Activated gamma-delta T cell (primary cell): Measurements from ENCODE around the gene IZUMO1.
"Not testable (repeated sequence)": the region's sequence is repeated elsewhere in the genome, so short reads cannot be mapped to it uniquely, and the experiment has no call there.

ENCODE experiments used
- DNase-seq: peaks from one replicate; lab custom pipeline; 2025; lab: John Stamatoyannopoulos, UW

The IZUMO1 gene

GRCh38 chr19:48737360-48737998 lies 9.2 kb downstream of the IZUMO1 start:
- DNase-seq: no peak

DNA sequence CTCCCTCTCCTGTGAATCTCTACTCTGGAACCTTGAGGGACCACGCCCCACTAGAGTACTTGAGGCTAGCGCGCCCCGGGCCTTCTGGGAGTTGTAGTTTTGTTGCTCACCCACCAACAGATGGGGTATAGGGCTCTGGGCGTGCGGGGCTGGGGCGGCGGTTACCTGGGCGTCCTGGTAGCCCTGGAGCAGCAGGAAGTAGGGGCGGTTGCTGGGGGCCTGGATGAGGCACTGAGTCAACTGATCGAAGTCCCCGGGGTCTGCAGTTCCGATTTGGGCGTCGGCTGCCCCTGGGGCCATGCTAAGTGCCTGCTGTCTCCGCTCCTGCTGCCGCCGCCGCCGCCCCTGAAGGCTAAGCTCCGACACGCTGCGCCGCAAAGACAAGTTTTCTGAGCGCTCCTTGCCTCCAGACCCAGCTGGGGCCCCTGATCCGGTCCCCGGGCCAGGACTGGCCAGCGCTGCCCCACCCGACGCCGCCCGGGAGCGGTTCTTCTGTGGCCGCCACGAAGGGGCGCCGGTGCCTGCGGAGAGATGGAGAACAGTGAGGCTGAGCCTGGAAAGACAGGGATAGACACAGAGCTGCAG lies 11.6 kb downstream of the IZUMO1 start:
- no peak for DNase-seq

DNA sequence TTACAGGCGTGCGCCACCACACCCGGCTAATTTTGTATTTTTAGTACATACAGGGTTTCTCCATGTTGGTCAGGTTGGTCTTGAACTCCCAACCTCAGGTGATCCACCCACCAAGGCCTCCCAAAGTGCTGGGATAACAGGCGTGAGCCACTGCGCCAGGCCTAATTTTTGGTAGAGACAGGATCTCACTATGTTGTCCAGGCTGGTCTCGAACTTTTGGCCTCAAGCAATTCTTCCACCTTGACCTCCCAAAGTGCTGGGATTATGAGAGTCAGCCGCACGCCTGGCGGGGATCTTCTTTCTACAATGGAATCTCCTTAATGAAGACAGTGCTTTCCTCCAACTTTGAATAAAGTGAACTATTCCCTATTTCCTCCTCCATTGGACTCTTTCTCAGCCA lies 12.1 kb downstream of the IZUMO1 start:
- no peak for DNase-seq

DNA sequence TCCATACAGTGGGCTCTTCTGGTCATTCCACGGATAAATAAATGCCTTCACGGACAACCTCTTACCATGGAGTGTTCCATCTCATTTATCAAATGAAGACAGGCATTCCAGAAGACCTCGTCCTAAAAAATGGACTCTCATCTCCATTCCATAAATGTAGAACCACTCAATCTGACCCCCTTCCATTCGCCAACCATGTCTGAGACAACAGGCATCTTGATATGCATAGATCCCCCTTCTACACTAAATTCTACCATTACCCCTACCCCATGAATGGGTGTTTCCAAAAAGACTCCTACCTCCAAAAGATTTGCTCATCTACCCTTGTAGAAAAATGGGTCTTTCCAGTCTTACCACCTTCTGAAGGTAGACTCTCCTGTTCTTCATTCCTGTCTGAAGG lies 15.3 kb downstream of the IZUMO1 start:
- no peak for DNase-seq

GRCh38 chr19:48728911-48729664 lies 17.6 kb downstream of the IZUMO1 start:
- DNase-seq: no peak

DNA sequence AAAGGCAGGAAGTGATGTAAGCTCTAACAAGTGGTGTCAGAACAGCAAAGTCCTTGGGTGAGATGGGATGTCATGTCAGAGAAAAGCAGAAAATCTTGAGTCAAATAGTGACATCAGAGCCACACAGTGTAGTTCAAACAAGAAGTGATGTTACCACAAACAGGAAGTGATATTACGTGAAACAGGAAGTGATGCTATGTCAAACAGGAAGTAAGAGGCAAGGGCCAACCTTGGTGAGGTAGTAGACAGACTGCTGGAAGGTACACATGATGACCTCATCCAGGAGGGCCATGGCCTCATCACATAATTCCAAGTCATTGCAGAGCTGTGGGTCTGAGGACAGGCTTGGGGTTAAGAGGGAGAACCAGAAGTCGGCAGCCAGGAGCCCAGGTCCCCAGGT lies 20.2 kb downstream of the IZUMO1 start:
- DNase-seq: no peak

GRCh38 chr19:48724796-48725753 lies 21.6 kb downstream of the IZUMO1 start:
- DNase-seq: no peak

GRCh38 chr19:48722196-48722708 lies 24.5 kb downstream of the IZUMO1 start:
- no peak for DNase-seq

DNA sequence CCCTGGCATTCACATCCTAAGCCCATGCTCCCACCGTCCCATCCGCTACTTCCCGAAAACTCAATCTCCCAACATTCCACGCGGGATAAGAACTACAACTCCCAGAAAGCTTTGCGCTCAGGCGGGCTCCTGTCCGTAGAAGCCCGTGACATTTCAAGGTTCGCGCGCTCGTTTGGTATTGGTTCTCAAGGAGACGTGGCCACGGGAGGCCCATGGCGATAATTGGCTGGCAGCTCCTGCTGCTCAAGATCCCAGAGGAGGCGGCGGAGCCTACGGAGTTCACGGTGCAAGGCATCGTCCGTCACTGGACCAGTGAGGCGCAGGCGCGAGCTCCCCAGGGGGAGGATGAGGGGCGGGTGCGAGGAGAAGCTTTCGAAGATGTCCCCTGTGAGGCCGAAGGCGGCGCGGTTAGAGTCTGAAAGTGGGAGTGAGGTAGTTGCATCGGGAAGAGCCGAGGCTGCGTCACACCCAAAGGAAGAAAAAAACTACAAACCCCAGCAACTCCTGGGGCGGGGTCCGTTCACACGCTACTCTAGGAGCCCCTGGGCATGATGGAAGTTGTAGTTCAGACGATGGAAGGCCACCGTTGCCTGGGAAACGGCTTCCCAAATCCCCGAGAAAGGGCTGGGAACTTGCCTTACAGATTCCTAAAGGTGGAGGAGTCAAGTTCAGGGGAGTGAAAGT lies 26.0 kb downstream of the IZUMO1 start:
- peak; percentile 54 for DNase-seq

DNA sequence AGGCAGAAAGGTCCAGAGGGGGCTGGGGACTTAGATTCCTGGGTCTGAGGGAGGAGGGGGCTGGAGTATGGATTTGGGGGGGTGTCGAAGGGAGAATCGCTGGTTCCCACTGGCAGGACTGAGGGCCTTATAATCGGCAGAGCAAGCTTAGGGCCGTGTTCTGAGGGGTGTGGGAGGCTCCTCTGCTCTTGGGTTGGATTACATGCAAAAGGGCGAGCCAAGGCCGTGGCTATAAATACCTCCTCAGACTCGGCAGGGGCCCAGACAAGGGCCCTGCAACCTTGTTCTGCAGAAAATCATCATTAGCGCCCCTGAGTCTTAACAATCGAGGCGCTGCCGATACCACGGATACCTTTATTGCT lies 26.5 kb downstream of the IZUMO1 start:
- no peak for DNase-seq

- DNase-seq: no peak
Observed at GRCh38 chr19:48719263-48720171, 27.2 kb downstream of the IZUMO1 start, which contains the start of gene MAMSTR. MAMSTR (minus strand) TSS chr19:48719725; CDS start chr19:48719031, 694 bp downstream.

- DNase-seq: no peak
Observed at GRCh38 chr19:48718711-48719231, 27.9 kb downstream of the IZUMO1 start.

GRCh38 chr19:48718106-48718505 lies 28.6 kb downstream of the IZUMO1 start:
- DNase-seq: not testable (repeated sequence)

DNA sequence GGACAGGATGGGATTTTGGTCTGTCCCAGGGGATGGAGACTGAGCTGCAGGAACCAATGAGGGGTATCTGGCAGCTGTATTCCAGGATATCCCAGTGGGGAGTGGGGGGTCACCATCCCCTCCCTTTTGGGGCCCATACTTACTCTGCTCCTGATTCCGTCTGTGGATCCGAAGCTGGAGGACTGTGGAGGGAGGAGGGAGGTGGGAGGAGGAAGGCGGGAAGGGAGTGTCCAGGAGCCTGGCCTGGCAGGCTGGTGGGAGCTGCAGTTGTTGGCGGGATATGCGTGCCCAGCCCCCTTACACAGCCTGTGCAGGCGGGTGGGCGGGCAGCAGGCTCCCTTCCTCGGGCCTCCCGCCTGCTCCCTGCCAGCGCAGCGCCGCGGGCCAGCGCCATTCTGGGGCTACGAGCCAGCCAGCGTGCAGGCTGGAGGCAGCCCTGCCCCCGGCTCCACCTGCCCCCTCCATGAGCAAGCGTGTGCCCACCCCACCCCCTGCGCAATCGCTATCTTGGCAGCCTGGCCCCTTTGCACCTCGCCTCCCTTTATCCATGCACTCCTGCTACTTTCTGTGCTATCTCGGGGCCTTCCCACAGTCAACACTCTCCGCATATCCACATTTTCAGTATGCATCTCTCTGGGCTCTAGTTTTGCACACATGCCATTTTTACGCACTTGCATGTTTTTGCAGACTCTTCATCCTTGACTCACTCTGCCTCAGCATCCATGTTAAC lies 30.0 kb downstream of the IZUMO1 start:
- no peak for DNase-seq

- no peak for DNase-seq
Observed at GRCh38 chr19:48715681-48716171, 31.0 kb downstream of the IZUMO1 start.

GRCh38 chr19:48714759-48715675 lies 31.7 kb downstream of the IZUMO1 start:
- DNase-seq: no peak

GRCh38 chr19:48713864-48714755 lies 32.6 kb downstream of the IZUMO1 start:
- DNase-seq: peak; percentile 85
